CD4-positive, alpha-beta memory T cell (primary cell): ENCODE data around the gene IFNA10. TPM values are rescaled to one million over a fixed set of nuclear protein-coding genes. Genes with fewer than 3 reads are reported as not detected.
A peak's percentile ranks its signal among the peaks of the same experiment; 100 is the strongest.
"Not testable (repeated sequence)": the region's sequence is repeated elsewhere in the genome, so short reads cannot be mapped to it uniquely, and the experiment has no call there.

Experiments used
- CTCF ChIA-PET: fragments of 350-600 bp; sonication (Branson Sonifier 250); formaldehyde crosslinking; loops from one replicate; lab custom pipeline; 2021; ENCODE audit warnings: inconsistent platforms; ENCODE audit not compliant: partially characterized antibody; lab: Charles Lee
- POLR2A ChIA-PET: fragments of 350-600 bp; sonication (Branson Sonifier 250); formaldehyde crosslinking; loops from one replicate; lab custom pipeline; 2021; ENCODE audit not compliant: partially characterized antibody; lab: Charles Lee
- DNase-seq, 5 donors: peaks; one replicate each; pipeline versions ENCODE4 v3.0.0 to v3.0.0-alpha.2; 2020 to 2022; ENCODE audit warnings: mixed read lengths in 1 of 5
- H3K27ac ChIP-seq: one replicate; pipeline ENCODE4 v1.7.0; 2013; ENCODE audit warnings: low read depth, low read length
- H3K27me3 ChIP-seq: 2 replicates; pipeline ENCODE4 v1.7.0; 2013; ENCODE audit warnings: mild to moderate bottlenecking, low read length, moderate library complexity; ENCODE audit not compliant: insufficient read depth
- H3K36me3 ChIP-seq: 2 replicates; pipeline ENCODE4 v1.7.0; 2013; ENCODE audit warnings: mild to moderate bottlenecking, low read length, moderate library complexity; ENCODE audit not compliant: insufficient read depth
- H3K4me1 ChIP-seq: 2 replicates; pipeline ENCODE4 v1.7.0; 2013; ENCODE audit warnings: mild to moderate bottlenecking, low read length, moderate library complexity; ENCODE audit not compliant: insufficient read depth
- H3K4me3 ChIP-seq, 2 donors: one replicate each; pipeline ENCODE4 v1.7.0; 2013; ENCODE audit warnings: low read length in 2 of 2, mild to moderate bottlenecking in 1 of 2
- H3K9me3 ChIP-seq, 2 donors: one replicate each; pipeline ENCODE4 v1.7.0; 2013; ENCODE audit warnings: low read length in 2 of 2, control low read depth in 1 of 2; ENCODE audit not compliant: control insufficient read depth in 1 of 2
- H3K27ac Mint-ChIP-seq, 7 donors: one replicate each; pipeline ENCODE4 v1.8.0; 2020 to 2021; ENCODE audit warnings: mixed read lengths in 7 of 7, mild to moderate bottlenecking in 6 of 7, inconsistent platforms in 3 of 7, moderate library complexity in 3 of 7
- H3K27me3 Mint-ChIP-seq, 2 donors: one replicate each; pipeline ENCODE4 v1.8.0; 2020 to 2021; ENCODE audit warnings: mixed read lengths in 2 of 2
- H3K36me3 Mint-ChIP-seq, 2 donors: one replicate each; pipeline ENCODE4 v1.8.0; 2020 to 2021; ENCODE audit warnings: mixed read lengths in 2 of 2, inconsistent platforms in 1 of 2, mild to moderate bottlenecking in 1 of 2
- H3K4me1 Mint-ChIP-seq, 4 donors: one replicate each; pipeline ENCODE4 v1.8.0; 2020 to 2021; ENCODE audit warnings: mixed read lengths in 4 of 4, mild to moderate bottlenecking in 1 of 4
- H3K4me3 Mint-ChIP-seq, 8 donors: one replicate each; pipeline ENCODE4 v1.8.0; 2020 to 2021; ENCODE audit warnings: mixed read lengths in 8 of 8, mild to moderate bottlenecking in 7 of 8, moderate library complexity in 6 of 8, inconsistent platforms in 3 of 8
- H3K9me3 Mint-ChIP-seq, 8 donors: one replicate each; pipeline ENCODE4 v1.8.0; 2020 to 2021; ENCODE audit warnings: mixed read lengths in 8 of 8, mild to moderate bottlenecking in 5 of 8, inconsistent platforms in 3 of 8, moderate library complexity in 1 of 8
- intact Hi-C: fragments of 100-400 bp; cut with micrococcal nuclease; formaldehyde crosslinking; loops from one replicate; pipeline ENCODE4 v1.15.1; 2023
- polyA plus RNA-seq, 2 donors: library from polyadenylated mRNA; unstranded; fragments of 300-500 nt; fragmentation: Illumina TruSeq; gene quantifications; one replicate each; pipeline ENCODE4 v1.2.3, GENCODE V29; 2021
- total RNA-seq, 2 experiments: library from RNA; stranded (reverse); gene quantifications; one replicate each; pipeline ENCODE4 v1.2.3, GENCODE V29; 2021

IFNA10 gene
- total and polyA plus RNA-seq, 4 experiments from 2014 or later = not detected

DNA sequence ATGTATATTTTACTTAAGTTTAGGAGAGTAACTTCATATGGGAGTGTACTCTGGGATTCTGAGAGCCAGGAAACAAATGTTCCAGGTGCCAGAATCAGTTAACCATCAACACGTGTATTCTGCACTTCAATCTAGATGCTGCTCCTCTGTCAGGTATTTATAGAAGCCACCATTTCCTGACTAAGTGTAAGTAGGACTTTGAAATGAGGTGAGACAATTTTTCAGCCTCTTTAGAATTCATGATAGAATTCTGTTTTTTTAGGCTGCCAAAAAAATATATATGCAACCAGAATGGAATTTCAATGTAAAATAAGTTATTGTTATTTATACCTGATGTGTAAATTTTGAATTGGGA is 29.4 kb upstream of the IFNA10 start:
- H3K27ac Mint-ChIP-seq = peak overlapping the region in 1 of 7 donors; percentile 75
- H3K4me1 ChIP-seq, H3K4me3 ChIP-seq, H3K27ac ChIP-seq, H3K9me3 Mint-ChIP-seq, DNase-seq, H3K36me3 Mint-ChIP-seq, H3K27me3 Mint-ChIP-seq, H3K27me3 ChIP-seq, H3K36me3 ChIP-seq, H3K9me3 ChIP-seq, POLR2A ChIA-PET: not testable (repeated sequence)
- H3K4me3 Mint-ChIP-seq = peak overlapping the region in 5 of 8 donors; percentile 57 to 78 (median 66)
- CTCF ChIA-PET = interaction anchor here (0.6 to 3.7 kb wide), 23 partner anchors 13 to 545 kb away, joined by 3 to 21 read pairs (median 4); partner anchors contain the start of gene IFNW1
- intact Hi-C loops = loop anchor here (5.0 to 10.0 kb wide), 5 partner anchors 82 to 1216 kb away; no protein-coding TSS in a partner anchor
- H3K4me1 Mint-ChIP-seq = peaks cover 4 to 12% (median 7%) of the 10 kb centered on the region in 4 donors

GRCh38 chr9:21235468-21236359 is 28.8 kb upstream of the IFNA10 start:
- not testable (repeated sequence) for H3K27ac ChIP-seq, H3K4me1 ChIP-seq, H3K27me3 ChIP-seq, H3K9me3 Mint-ChIP-seq, H3K4me3 ChIP-seq, H3K9me3 ChIP-seq, H3K36me3 Mint-ChIP-seq, H3K36me3 ChIP-seq, H3K27me3 Mint-ChIP-seq
- DNase-seq = peak in 4 of 5 donors; percentile 31 to 41 (median 37)
- Mint-ChIP-seq H3K4me1 (peaks cover 4 to 12% (median 7%) of the 10 kb centered on the region in 4 donors), H3K4me3 (peak overlapping the region in 7 of 8 donors; percentile 17 to 78 (median 57)), H3K27ac (peak overlapping the region in 2 of 7 donors; percentile 6 to 75)
- CTCF ChIA-PET = interaction anchor here (0.6 to 3.7 kb wide), 27 partner anchors 14 to 881 kb away, joined by 3 to 21 read pairs (median 4); partner anchors contain the start of gene IFNW1
- intact Hi-C loops = loop anchor here (1.0 to 10.0 kb wide), 6 partner anchors 81 to 1217 kb away; no protein-coding TSS in a partner anchor
- POLR2A ChIA-PET = interaction anchor here (0.7 kb wide), 1 partner anchor 160 kb away, joined by 3 read pairs; no protein-coding TSS in a partner anchor

- Histone ChIP-seq H3K4me3 (no peak overlapping the region), H3K4me1 (peaks cover 5% of the 10 kb centered on the region), H3K27ac (no peak overlapping the region), H3K36me3 (no peaks in the 10 kb centered on the region), H3K27me3 (no peaks in the 10 kb centered on the region), H3K9me3 (no peaks in the 10 kb centered on the region)
- ChIA-PET POLR2A (no interaction called here), CTCF (interaction anchor here (1.2 to 3.7 kb wide), 8 partner anchors 15 to 161 kb away, joined by 3 to 21 read pairs (median 8); no protein-coding TSS in a partner anchor)
- H3K4me1 Mint-ChIP-seq = peaks cover 4 to 12% (median 7%) of the 10 kb centered on the region in 4 donors
- peak overlapping the region in 1 of 7 donors; percentile 11 for H3K27ac Mint-ChIP-seq
- H3K4me3 Mint-ChIP-seq = no peak overlapping the region
- no peak for DNase-seq
- no peaks in the 10 kb centered on the region for H3K36me3 Mint-ChIP-seq
- intact Hi-C loops = loop anchor here (10.0 kb wide), 2 partner anchors 79 to 471 kb away; no protein-coding TSS in a partner anchor
- H3K9me3 Mint-ChIP-seq = no peaks in the 10 kb centered on the region
- H3K27me3 Mint-ChIP-seq = peaks cover 2 to 4% of the 10 kb centered on the region in 2 donors
Observed at GRCh38 chr9:21234153-21234687, 27.3 kb upstream of the IFNA10 start.

DNA sequence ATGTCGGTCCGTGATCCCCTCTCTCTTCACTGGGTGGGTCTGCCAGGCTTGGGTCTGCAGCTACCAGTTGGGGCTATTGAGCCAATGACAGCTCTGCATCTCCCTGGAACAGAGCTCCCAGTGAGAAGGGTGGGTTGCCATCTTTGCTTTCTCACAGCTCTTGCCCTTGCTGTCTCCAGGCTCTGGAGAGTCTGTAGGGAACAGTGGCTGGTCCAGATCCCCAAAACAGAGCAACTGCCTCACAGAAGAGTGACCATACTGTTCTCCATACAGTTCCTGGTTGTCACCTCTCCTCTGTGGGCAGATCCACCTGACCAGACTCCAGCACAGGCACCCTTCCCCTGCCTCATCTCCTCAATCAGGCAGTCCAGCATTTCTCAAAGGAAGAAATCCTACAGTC is 26.3 kb upstream of the IFNA10 start:
- no peaks in the 10 kb centered on the region for H3K36me3 ChIP-seq
- H3K4me1 ChIP-seq = peaks cover 5% of the 10 kb centered on the region
- peaks cover 4 to 12% (median 7%) of the 10 kb centered on the region in 4 donors for H3K4me1 Mint-ChIP-seq
- H3K4me3 ChIP-seq = no peak overlapping the region
- ChIA-PET CTCF (interaction anchor here (1.0 to 1.1 kb wide), 2 partner anchors 51 to 79 kb away, joined by 4 read pairs; no protein-coding TSS in a partner anchor), POLR2A (no interaction called here)
- no peaks in the 10 kb centered on the region for H3K27me3 ChIP-seq
- H3K27ac ChIP-seq = no peak overlapping the region
- no peaks in the 10 kb centered on the region for H3K9me3 Mint-ChIP-seq
- peak overlapping the region in 1 of 7 donors; percentile 19 for H3K27ac Mint-ChIP-seq
- intact Hi-C loops = loop anchor here (10.0 kb wide), 2 partner anchors 78 to 472 kb away; no protein-coding TSS in a partner anchor
- H3K4me3 Mint-ChIP-seq = no peak overlapping the region
- H3K27me3 Mint-ChIP-seq = peaks cover 2 to 4% of the 10 kb centered on the region in 2 donors
- H3K36me3 Mint-ChIP-seq = no peaks in the 10 kb centered on the region
- no peaks in the 10 kb centered on the region for H3K9me3 ChIP-seq
- no peak for DNase-seq

- POLR2A ChIA-PET = no interaction called here
- Mint-ChIP-seq H3K4me1 (no peaks in the 10 kb centered on the region), H3K36me3 (no peaks in the 10 kb centered on the region), H3K27me3 (peaks cover 0 to 10% of the 10 kb centered on the region in 2 donors), H3K4me3 (no peak within 1 kb of the TSS), H3K9me3 (no peaks in the 10 kb centered on the region), H3K27ac (peak within 1 kb of the TSS in 1 of 7 donors; percentile 6)
- Histone ChIP-seq H3K27me3 (no peaks in the 10 kb centered on the region), H3K9me3 (no peaks in the 10 kb centered on the region), H3K27ac (no peak within 1 kb of the TSS), H3K4me1 (no peaks in the 10 kb centered on the region), H3K36me3 (no peaks in the 10 kb centered on the region), H3K4me3 (no peak within 1 kb of the TSS)
- no peak for DNase-seq
- intact Hi-C loops = no loop called here
- CTCF ChIA-PET = no interaction called here
Observed at GRCh38 chr9:21228122-21228521, 21.2 kb upstream of the IFNA10 start, which contains the start of gene IFNA17. Gene IFNA17 (minus strand): TSS chr9:21228222. CDS start chr9:21228173, 49 bp downstream.

GRCh38 chr9:21217211-21217610 is 10.3 kb upstream of the IFNA10 start, which contains the start of gene IFNA16:
Gene IFNA16 (minus strand): TSS chr9:21217311. CDS start chr9:21217305, 6 bp downstream.
- peaks cover 14 to 26% of the 10 kb centered on the region in 2 donors for H3K27me3 Mint-ChIP-seq

More at GRCh38 chr9:21217211-21217610, 10.3 kb upstream of the IFNA10 start, which contains the start of gene IFNA16:
- H3K27ac ChIP-seq, H3K36me3 ChIP-seq, DNase-seq, CTCF ChIA-PET, H3K27ac Mint-ChIP-seq, H3K27me3 ChIP-seq, POLR2A ChIA-PET, H3K4me1 ChIP-seq, H3K4me3 ChIP-seq, H3K36me3 Mint-ChIP-seq, H3K4me1 Mint-ChIP-seq, H3K4me3 Mint-ChIP-seq, H3K9me3 ChIP-seq, H3K9me3 Mint-ChIP-seq: not testable (repeated sequence)
- intact Hi-C loops = loop anchor here (10.0 kb wide), 1 partner anchor 248 kb away; no protein-coding TSS in a partner anchor
